SK-N-SH treated with all-trans-retinoic acid at 6 μM for 48 hours (cell line): ENCODE data around the gene CCT6A.

ENCODE experiments used
- ATAC-seq: fragments of 200-7000 bp; cut with Tn5 transposase; 3 replicates; pipeline ENCODE4 v1.9.1; 2020; ENCODE audit warnings: mild to moderate bottlenecking, moderate library complexity
- ARNTL ChIP-seq: fragments of 450-650 bp; formaldehyde crosslinking; IDR thresholded peaks from 2 replicates; pipeline ENCODE4 v1.5.0; 2020; ENCODE audit warnings: low read depth, mild to moderate bottlenecking, moderate library complexity, borderline replicate concordance
- BACH2 ChIP-seq: fragments of 250-450 bp; sonication (Bioruptor Pico); IDR thresholded peaks from 2 replicates; pipeline ENCODE4 v1.9.0; 2021; ENCODE audit warnings: mild to moderate bottlenecking, borderline replicate concordance
- CREB5 ChIP-seq: fragments of 250-450 bp; sonication (Bioruptor Pico); IDR thresholded peaks from 2 replicates; pipeline ENCODE4 v1.5.1; 2020; ENCODE audit warnings: low read depth, mild to moderate bottlenecking, moderate library complexity
- CSRNP3 ChIP-seq: fragments of 250-450 bp; sonication (Bioruptor Pico); IDR thresholded peaks from 2 replicates; pipeline ENCODE4 v1.5.1; 2021; ENCODE audit warnings: mild to moderate bottlenecking, moderate library complexity
- ESRRG ChIP-seq: fragments of 250-450 bp; sonication (Bioruptor Pico); IDR thresholded peaks from 2 replicates; pipeline ENCODE4 v1.6.1; 2021; ENCODE audit warnings: mild to moderate bottlenecking
- GLIS3 ChIP-seq: fragments of 250-450 bp; sonication (Bioruptor Pico); IDR thresholded peaks from 2 replicates; pipeline ENCODE4 v1.5.0; 2020; ENCODE audit warnings: mild to moderate bottlenecking, moderate library complexity
- ISL1 ChIP-seq: fragments of 250-450 bp; sonication (Bioruptor Pico); IDR thresholded peaks from 2 replicates; pipeline ENCODE4 v2.1.2; 2022; ENCODE audit warnings: mild to moderate bottlenecking, moderate library complexity
- PATZ1 ChIP-seq: fragments of 250-450 bp; sonication (Bioruptor Pico); IDR thresholded peaks from 2 replicates; pipeline ENCODE4 v1.8.0; 2020; ENCODE audit warnings: mild to moderate bottlenecking, moderate library complexity, borderline replicate concordance
- POU6F1 ChIP-seq: fragments of 250-450 bp; sonication (Bioruptor Pico); IDR thresholded peaks from 2 replicates; pipeline ENCODE4 v1.8.0; 2021; ENCODE audit warnings: low read depth, mild to moderate bottlenecking, moderate library complexity, borderline replicate concordance
- PPARA ChIP-seq: fragments of 250-450 bp; sonication (Bioruptor Pico); IDR thresholded peaks from 2 replicates; pipeline ENCODE4 v1.5.0; 2020; ENCODE audit warnings: mild to moderate bottlenecking, borderline replicate concordance
- RARB ChIP-seq: fragments of 250-450 bp; sonication (Bioruptor Pico); IDR thresholded peaks from 2 replicates; pipeline ENCODE4 v1.8.0; 2021; ENCODE audit warnings: mild to moderate bottlenecking, moderate library complexity
- SNAI2 ChIP-seq: fragments of 250-450 bp; sonication (Bioruptor Pico); IDR thresholded peaks from 2 replicates; pipeline ENCODE4 v1.5.0; 2020; ENCODE audit warnings: mild to moderate bottlenecking, moderate library complexity
- TOX ChIP-seq: fragments of 250-450 bp; sonication (Bioruptor Pico); IDR thresholded peaks from 2 replicates; pipeline ENCODE4 v1.8.0; 2021; ENCODE audit warnings: mild to moderate bottlenecking, moderate library complexity, borderline replicate concordance
- TSHZ2 ChIP-seq: fragments of 250-450 bp; sonication (Bioruptor Pico); IDR thresholded peaks from 2 replicates; pipeline ENCODE4 v1.5.0; 2020; ENCODE audit warnings: mild to moderate bottlenecking, moderate library complexity
- ZC3H10 ChIP-seq: fragments of 250-450 bp; sonication (Bioruptor Pico); IDR thresholded peaks from 2 replicates; pipeline ENCODE4 v1.5.1; 2021; ENCODE audit warnings: mild to moderate bottlenecking, moderate library complexity
- ZFP3 ChIP-seq: fragments of 250-450 bp; sonication (Bioruptor Pico); IDR thresholded peaks from 2 replicates; pipeline ENCODE4 v1.5.0; 2020; ENCODE audit warnings: mild to moderate bottlenecking, moderate library complexity
- ZFP30 ChIP-seq: fragments of 450-650 bp; formaldehyde crosslinking; IDR thresholded peaks from 2 replicates; pipeline ENCODE4 v1.5.0; 2022; ENCODE audit warnings: mild to moderate bottlenecking, moderate library complexity
- ZNF565 ChIP-seq: fragments of 450-650 bp; formaldehyde crosslinking; conservative IDR thresholded peaks from 2 replicates; pipeline ENCODE4 v1.5.0; 2020; ENCODE audit warnings: low read depth, mild to moderate bottlenecking, moderate library complexity
- ZNF70 ChIP-seq: fragments of 450-650 bp; formaldehyde crosslinking; IDR thresholded peaks from 2 replicates; pipeline ENCODE4 v1.5.0; 2020; ENCODE audit warnings: mild to moderate bottlenecking, moderate library complexity
- ZNF8 ChIP-seq: fragments of 450-650 bp; formaldehyde crosslinking; IDR thresholded peaks from 2 replicates; pipeline ENCODE4 v1.5.0; 2020; ENCODE audit warnings: mild to moderate bottlenecking, moderate library complexity

CCT6A gene

GRCh38 chr7:56106108-56107073 lies 54.8 kb downstream of the CCT6A start, which contains the start of gene CHCHD2 (continued):
- TF ChIP-seq SNAI2 = peak; percentile 49; the same call in 1 of the 2 replicates
- TF ChIP-seq TSHZ2 (CRISPR knock-in tag) = peak; percentile 67; the same call in 1 of the 2 replicates
- TF ChIP-seq ZFP3 (CRISPR knock-in tag) = 0 out of 2 replicates have a peak, but pooled peaks have one; percentile 60
- TF ChIP-seq ISL1 (CRISPR knock-in tag) = no peak
- no peak for TF ChIP-seq RARB (CRISPR knock-in tag)
- no peak for TF ChIP-seq ZNF70 (CRISPR knock-in tag)
- TF ChIP-seq, all 23 proteins: peak for 10

- TF ChIP-seq PATZ1 (CRISPR knock-in tag) (no peak), SNAI2 (no peak), ZC3H10 (CRISPR knock-in tag) (no peak), ISL1 (CRISPR knock-in tag) (no peak), ZNF565 (CRISPR knock-in tag) (no peak), TSHZ2 (CRISPR knock-in tag) (no peak), ZNF70 (CRISPR knock-in tag) (no peak), ARNTL (CRISPR knock-in tag) (no peak), PPARA (CRISPR knock-in tag) (no peak), ESRRG (CRISPR knock-in tag) (no peak), TOX (CRISPR knock-in tag) (no peak), ZNF8 (CRISPR knock-in tag) (no peak), POU6F1 (CRISPR knock-in tag) (no peak), ZFP3 (CRISPR knock-in tag) (no peak), ZFP30 (CRISPR knock-in tag) (no peak), CSRNP3 (CRISPR knock-in tag) (no peak), CREB5 (no peak), RARB (CRISPR knock-in tag) (no peak), GLIS3 (no peak), BACH2 (CRISPR knock-in tag) (no peak)
- TF ChIP-seq, all 23 proteins: peak for 0
- ATAC-seq = no peak
Measured at GRCh38 chr7:56107954-56108258, 56.3 kb downstream of the CCT6A start.
